ENCODE results near the gene LOXL3. TPM values are rescaled to one million over a fixed set of nuclear protein-coding genes. Genes with fewer than 3 reads are reported as not detected.
A peak's percentile ranks its signal among the peaks of the same experiment; 100 is the strongest.

The LOXL3 gene
- total and polyA plus RNA-seq, 12 donors = 3.6 to 26.4 (median 12.5) TPM

GRCh38 chr2:74525717-74526648 is 27.8 kb downstream of the LOXL3 start, which contains the start of gene DQX1:
Gene DQX1, minus strand, starts transcription at chr2:74526231. Its CDS starts 502 bp downstream, at chr2:74525729.
- WGBS, 4 donors = 91 to 93% (median 92%) methylated on average over 11 of the region's 11 CpGs
- Histone ChIP-seq H3K36me3 (replicated peaks in 1 of 2) (peaks cover 0 to 21% of the 10 kb centered on the region in 2 donors), H3K4me3 (no peak within 1 kb of the TSS), H3K27ac (no peak within 1 kb of the TSS), H3K4me1 (replicated peaks in 1 of 2) (peaks cover 11 to 13% of the 10 kb centered on the region in 2 donors), H3K27me3 (no peaks in the 10 kb centered on the region), H3K9me3 (replicated peaks in 1 of 3) (no peaks in the 10 kb centered on the region)
- intact Hi-C loops (cut with DNase I) = loop anchor here in 1 of 2 donors (5.0 kb wide), 1 partner anchor 39 kb away; no protein-coding TSS in a partner anchor
- DNase-seq = peak in 1 of 7 donors; percentile 35
- no peak for TF ChIP-seq POLR2A (IDR thresholded peaks at IDR 0.05)
- TF ChIP-seq CTCF (IDR thresholded peaks at IDR 0.05) = no peak

- intact Hi-C loops (cut with DNase I) = loop anchor here in 1 of 2 donors (5.0 kb wide), 1 partner anchor 38 kb away; no protein-coding TSS in a partner anchor
- H3K27ac ChIP-seq = no peak overlapping the region
- no peaks in the 10 kb centered on the region for H3K9me3 ChIP-seq (replicated peaks in 1 of 3)
- no peak overlapping the region for H3K4me3 ChIP-seq
- H3K27me3 ChIP-seq = peaks cover 6% of the 10 kb centered on the region
- WGBS, 4 donors = 92 to 99% (median 97%) methylated on average over 10 of the region's 10 CpGs
- H3K36me3 ChIP-seq (replicated peaks in 1 of 2) = peaks cover 0 to 21% of the 10 kb centered on the region in 2 donors
- no peak for DNase-seq
- H3K4me1 ChIP-seq (replicated peaks in 1 of 2) = peaks cover 9 to 11% of the 10 kb centered on the region in 2 donors
- TF ChIP-seq POLR2A (IDR thresholded peaks at IDR 0.05) = no peak
- TF ChIP-seq CTCF (IDR thresholded peaks at IDR 0.05) = no peak
Measured at GRCh38 chr2:74524955-74525716, 28.6 kb downstream of the LOXL3 start.

DNA sequence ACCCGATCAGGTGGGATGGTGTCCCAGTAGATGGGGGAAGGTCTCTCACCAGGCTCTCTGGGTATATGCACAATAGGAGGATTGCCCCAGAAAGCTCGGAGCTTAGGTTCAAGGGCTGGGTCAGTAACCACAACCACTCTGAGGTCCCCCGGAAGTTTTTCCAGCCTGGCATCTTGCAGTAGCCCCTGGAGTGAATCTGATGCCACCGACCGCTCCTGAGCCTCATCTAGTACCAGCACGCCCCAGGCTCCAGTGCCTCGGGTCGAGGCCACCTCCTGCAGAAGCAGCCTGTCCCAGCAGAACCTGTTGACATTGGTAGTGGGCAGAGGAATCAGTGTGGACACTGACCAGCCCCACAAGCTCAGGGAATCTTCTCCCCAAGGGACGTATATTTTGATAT is 29.7 kb downstream of the LOXL3 start:
- H3K4me1 ChIP-seq (replicated peaks in 1 of 2) = peaks cover 8 to 10% of the 10 kb centered on the region in 2 donors
- H3K36me3 ChIP-seq (replicated peaks in 1 of 2) = peaks cover 0 to 21% of the 10 kb centered on the region in 2 donors
- H3K4me3 ChIP-seq = no peak overlapping the region
- H3K9me3 ChIP-seq (replicated peaks in 1 of 3) = no peaks in the 10 kb centered on the region
- intact Hi-C loops (cut with DNase I) = no loop called here
- WGBS, 4 donors = 53 to 83% (median 76%) methylated on average over 3 to 9 of the region's 9 CpGs
- H3K27ac ChIP-seq = no peak overlapping the region
- H3K27me3 ChIP-seq = peaks cover 16% of the 10 kb centered on the region
- no peak for TF ChIP-seq CTCF (IDR thresholded peaks at IDR 0.05)
- TF ChIP-seq POLR2A (IDR thresholded peaks at IDR 0.05) = no peak
- no peak for DNase-seq

GRCh38 chr2:74522516-74522915 is 31.2 kb downstream of the LOXL3 start:
- Histone ChIP-seq H3K9me3 (replicated peaks in 1 of 3) (no peaks in the 10 kb centered on the region), H3K4me1 (replicated peaks in 1 of 2) (no peaks in the 10 kb centered on the region), H3K27me3 (peaks cover 30% of the 10 kb centered on the region), H3K27ac (no peak overlapping the region), H3K4me3 (no peak overlapping the region), H3K36me3 (replicated peaks in 1 of 2) (peaks cover 0 to 18% of the 10 kb centered on the region in 2 donors)
- 67 to 79% (median 69%) methylated on average over 3 of the region's 3 CpGs for WGBS, 4 donors
- TF ChIP-seq POLR2A (IDR thresholded peaks at IDR 0.05) = no peak
- no peak for TF ChIP-seq CTCF (IDR thresholded peaks at IDR 0.05)
- intact Hi-C loops (cut with DNase I) = no loop called here
- no peak for DNase-seq

Data from adrenal gland (tissue), 12 donors.